Prostate gland (tissue), 2 donors: ENCODE results near the gene AP3D1. TPM values are rescaled to one million over a fixed set of nuclear protein-coding genes. Genes with fewer than 3 reads are reported as not detected.
"Not testable (repeated sequence)": the region's sequence is repeated elsewhere in the genome, so short reads cannot be mapped to it uniquely, and the experiment has no call there.

Experiments
- DNase-seq: peaks from one replicate; pipeline ENCODE4 v3.0.0-alpha.2; 2019; ENCODE audit warnings: low spot score
- H3K27ac ChIP-seq, 2 donors: fragments of 200-600 bp; sonication (generic); 2 replicates each; pipeline ENCODE4 v1.5.1; 2017 to 2019
- H3K27me3 ChIP-seq: fragments of 200-600 bp; sonication (generic); replicated peaks from 2 replicates; pipeline ENCODE4 v1.5.1; 2019; ENCODE audit not compliant: insufficient read depth
- H3K36me3 ChIP-seq, 2 donors: fragments of 200-600 bp; sonication (generic); 1 replicate in 1 of 2; 2 replicates in 1 of 2; pipeline versions ENCODE4 v1.5.1 to v1.8.1; 2017 to 2019
- H3K4me1 ChIP-seq: fragments of 200-600 bp; sonication (generic); replicated peaks from 2 replicates; pipeline ENCODE4 v1.5.1; 2019
- H3K4me3 ChIP-seq, 2 donors: fragments of 200-600 bp; sonication (generic); 2 replicates each; pipeline ENCODE4 v1.5.1; 2017 to 2019
- H3K9me3 ChIP-seq: fragments of 200-600 bp; sonication (generic); 2 replicates; pipeline ENCODE4 v1.5.1; 2017
- POLR2A ChIP-seq: fragments of 450-650 bp; IDR thresholded peaks from one replicate; pipeline ENCODE4 v1.6.1; 2016; ENCODE audit warnings: antibody characterized with exemption, mild to moderate bottlenecking
- POLR2AphosphoS5 ChIP-seq: sonication (generic); formaldehyde crosslinking; IDR thresholded peaks from one replicate; pipeline ENCODE4 v1.6.1; 2017; ENCODE audit warnings: antibody characterized with exemption
- WGBS: methylation state at CpG from one replicate; pipeline ENCODE4 v1.1.5; 2018; 5-methylcytosine and 5-hydroxymethylcytosine counted together
- intact Hi-C: fragments of 100-400 bp; cut with DNase I; formaldehyde crosslinking; loops from one replicate; pipeline ENCODE4 v1.14.2; 2022
- total RNA-seq, 2 donors: library from RNA; depleted of rRNA; stranded (reverse); fragments of >200 nt; gene quantifications; one replicate each; pipeline ENCODE4 v1.1.0, GENCODE V29; 2016
- TF ChIP-seq, protein P1 (sequence below), 4 experiments: fragments of 200-600 bp in 2 of 4; fragments of 450-650 bp in 2 of 4; sonication (generic) in 2 of 4; IDR thresholded peaks; 1 replicate in 3 of 4; 2 replicates in 1 of 4; pipeline ENCODE4 v1.5.1; 2016 to 2019; ENCODE audit warnings: antibody characterized with exemption in 4 of 4, mild to moderate bottlenecking in 2 of 4, moderate library complexity in 2 of 4

Gene AP3D1
- total RNA-seq, 2 donors from 2014 or later: 115 to 178 TPM

DNA sequence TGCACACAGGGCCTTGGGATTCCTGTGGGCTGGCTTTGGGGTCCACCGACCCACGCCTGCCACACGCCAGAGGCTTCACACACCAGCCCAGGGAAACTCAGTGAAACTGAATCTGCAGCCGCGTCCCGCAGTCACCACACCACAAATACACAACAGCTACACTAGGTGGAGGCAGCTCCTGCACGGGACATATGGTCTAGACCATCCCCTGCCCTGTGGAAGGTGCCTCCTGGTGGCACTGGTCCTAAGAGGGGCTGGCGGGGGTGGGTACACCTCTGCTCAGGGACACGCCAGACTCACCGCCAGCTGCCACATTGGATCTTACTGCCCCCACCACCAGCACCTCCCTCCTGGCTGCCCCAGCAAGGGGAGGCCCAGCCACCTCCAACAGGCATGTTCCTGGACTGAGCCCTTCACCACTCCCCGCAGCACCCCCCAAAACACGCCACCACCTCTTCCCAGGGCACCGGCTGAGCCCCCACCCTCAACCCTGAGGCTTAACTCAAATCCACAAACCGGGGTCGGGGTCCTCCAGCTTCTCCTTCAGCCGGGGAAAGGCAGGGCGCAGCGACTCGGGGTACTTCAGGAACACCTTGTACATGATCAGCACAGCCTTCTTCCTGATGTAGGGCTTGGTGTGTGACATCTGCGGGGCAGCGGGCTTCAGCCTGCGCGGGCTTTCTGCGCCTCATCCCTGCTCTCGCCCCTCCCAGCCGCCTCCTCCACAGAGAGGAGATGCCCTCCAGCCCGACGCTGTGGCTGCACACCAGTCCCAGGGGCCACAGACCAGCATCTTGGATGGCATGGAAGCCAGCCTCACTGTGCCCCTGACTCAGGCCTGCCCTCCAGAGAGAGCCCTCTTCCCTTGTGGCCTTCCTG lies 21.2 kb downstream of the AP3D1 start:
- no peak for DNase-seq
- H3K27ac ChIP-seq: no peak overlapping the region
- no peaks in the 10 kb centered on the region for H3K27me3 ChIP-seq
- 95% methylated on average over 28 of the region's 28 CpGs for WGBS
- H3K9me3 ChIP-seq: no peaks in the 10 kb centered on the region
- peaks cover 0 to 11% of the 10 kb centered on the region in 2 donors for H3K36me3 ChIP-seq
- H3K4me3 ChIP-seq: no peak overlapping the region
- TF ChIP-seq POLR2AphosphoS5 (no peak), POLR2A (no peak)
- TF ChIP-seq, protein P1, sequence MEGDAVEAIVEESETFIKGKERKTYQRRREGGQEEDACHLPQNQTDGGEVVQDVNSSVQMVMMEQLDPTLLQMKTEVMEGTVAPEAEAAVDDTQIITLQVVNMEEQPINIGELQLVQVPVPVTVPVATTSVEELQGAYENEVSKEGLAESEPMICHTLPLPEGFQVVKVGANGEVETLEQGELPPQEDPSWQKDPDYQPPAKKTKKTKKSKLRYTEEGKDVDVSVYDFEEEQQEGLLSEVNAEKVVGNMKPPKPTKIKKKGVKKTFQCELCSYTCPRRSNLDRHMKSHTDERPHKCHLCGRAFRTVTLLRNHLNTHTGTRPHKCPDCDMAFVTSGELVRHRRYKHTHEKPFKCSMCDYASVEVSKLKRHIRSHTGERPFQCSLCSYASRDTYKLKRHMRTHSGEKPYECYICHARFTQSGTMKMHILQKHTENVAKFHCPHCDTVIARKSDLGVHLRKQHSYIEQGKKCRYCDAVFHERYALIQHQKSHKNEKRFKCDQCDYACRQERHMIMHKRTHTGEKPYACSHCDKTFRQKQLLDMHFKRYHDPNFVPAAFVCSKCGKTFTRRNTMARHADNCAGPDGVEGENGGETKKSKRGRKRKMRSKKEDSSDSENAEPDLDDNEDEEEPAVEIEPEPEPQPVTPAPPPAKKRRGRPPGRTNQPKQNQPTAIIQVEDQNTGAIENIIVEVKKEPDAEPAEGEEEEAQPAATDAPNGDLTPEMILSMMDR (IDR thresholded peaks at IDR 0.05): no peak
- no peaks in the 10 kb centered on the region for H3K4me1 ChIP-seq
- intact Hi-C loops: no loop called here

DNA sequence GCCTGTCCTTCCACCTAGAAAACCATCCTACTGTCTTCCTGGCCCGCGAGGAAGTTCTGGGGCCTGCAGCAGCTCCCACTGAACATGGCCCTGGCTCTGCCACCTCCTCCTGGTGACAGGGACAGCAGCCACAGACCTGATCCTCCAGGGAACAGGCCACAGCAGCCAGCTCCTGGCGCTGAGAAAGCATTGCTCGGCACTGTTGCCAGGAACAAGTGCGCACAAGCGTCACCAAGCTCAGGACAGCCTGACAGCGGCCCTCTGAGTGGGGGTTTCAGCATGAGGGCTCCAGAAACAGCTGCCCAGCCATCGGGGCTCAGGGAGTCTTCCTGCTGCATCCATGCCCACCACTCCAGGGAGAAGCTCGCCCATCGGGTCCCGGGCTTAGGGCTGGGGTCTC lies 21.9 kb downstream of the AP3D1 start:
- Histone ChIP-seq H3K27me3 (no peaks in the 10 kb centered on the region), H3K4me1 (no peaks in the 10 kb centered on the region), H3K27ac (no peak overlapping the region), H3K9me3 (no peaks in the 10 kb centered on the region), H3K36me3 (peaks cover 0 to 11% of the 10 kb centered on the region in 2 donors), H3K4me3 (no peak overlapping the region)
- WGBS: 91% methylated on average over 11 of the region's 11 CpGs
- DNase-seq: no peak
- intact Hi-C loops: no loop called here
- TF ChIP-seq, protein P1 (IDR thresholded peaks at IDR 0.05): no peak
- TF ChIP-seq POLR2AphosphoS5 (no peak), POLR2A (no peak)

GRCh38 chr19:2129022-2129421 lies 22.3 kb downstream of the AP3D1 start:
- intact Hi-C loops: no loop called here
- peaks cover 0 to 11% of the 10 kb centered on the region in 2 donors for H3K36me3 ChIP-seq
- no peaks in the 10 kb centered on the region for H3K27me3 ChIP-seq
- no peak for TF ChIP-seq POLR2AphosphoS5
- TF ChIP-seq, protein P1 (IDR thresholded peaks at IDR 0.05): no peak
- no peak for TF ChIP-seq POLR2A
- no peaks in the 10 kb centered on the region for H3K9me3 ChIP-seq
- DNase-seq: no peak
- H3K4me3 ChIP-seq: no peak overlapping the region
- 96% methylated on average over 19 of the region's 21 CpGs for WGBS
- H3K27ac ChIP-seq: no peak overlapping the region
- no peaks in the 10 kb centered on the region for H3K4me1 ChIP-seq

GRCh38 chr19:2128252-2128651 lies 23.1 kb downstream of the AP3D1 start:
- H3K4me3 ChIP-seq, H3K9me3 ChIP-seq, H3K27ac ChIP-seq, H3K27me3 ChIP-seq, DNase-seq, H3K4me1 ChIP-seq, intact Hi-C loops: not testable (repeated sequence)
- peaks cover 0 to 11% of the 10 kb centered on the region in 2 donors for H3K36me3 ChIP-seq
- 81% methylated on average over 18 of the region's 34 CpGs for WGBS

- peaks cover 0 to 13% of the 10 kb centered on the region in 2 donors for H3K36me3 ChIP-seq
Observed at GRCh38 chr19:2127758-2128157, 23.6 kb downstream of the AP3D1 start.

More at GRCh38 chr19:2127758-2128157, 23.6 kb downstream of the AP3D1 start:
- no peak overlapping the region for H3K4me3 ChIP-seq
- H3K27me3 ChIP-seq: no peaks in the 10 kb centered on the region
- no peak for DNase-seq
- intact Hi-C loops: no loop called here
- 77% methylated on average over 19 of the region's 19 CpGs for WGBS
- no peak overlapping the region for H3K27ac ChIP-seq
- no peaks in the 10 kb centered on the region for H3K4me1 ChIP-seq
- TF ChIP-seq POLR2AphosphoS5: no peak
- TF ChIP-seq, protein P1 (IDR thresholded peaks at IDR 0.05): no peak
- TF ChIP-seq POLR2A: no peak
- no peaks in the 10 kb centered on the region for H3K9me3 ChIP-seq
